WTC11 (cell line): Measurements from ENCODE around the gene UBB. TPM values are rescaled to one million over a fixed set of nuclear protein-coding genes. Genes with fewer than 3 reads are reported as not detected.

ENCODE experiments used
- ATAC-seq: fragments of 200-7000 bp; cut with Tn5 transposase; 2 replicates; pipeline ENCODE4 v1.10.0; 2021; ENCODE audit warnings: mild to moderate bottlenecking, moderate library complexity
- CTCF ChIA-PET: fragments of 300-600 bp; sonication (Branson Sonifier 250); formaldehyde crosslinking; loops from one replicate; lab custom pipeline; 2021; ENCODE audit warnings: antibody characterized with exemption; lab: Charles Lee
- POLR2A ChIA-PET: fragments of 350-600 bp; sonication (Branson Sonifier 250); formaldehyde crosslinking; loops from one replicate; lab custom pipeline; 2021; ENCODE audit warnings: antibody characterized with exemption; lab: Charles Lee
- DNase-seq: peaks from one replicate; pipeline ENCODE4 v3.0.0; 2021; ENCODE audit warnings: low spot score
- H3K27ac Mint-ChIP-seq: 2 replicates; pipeline ENCODE4 v1.8.0; 2021; ENCODE audit warnings: mixed read lengths
- H3K27me3 Mint-ChIP-seq: 2 replicates; pipeline ENCODE4 v1.8.0; 2021; ENCODE audit warnings: low read depth, mild to moderate bottlenecking, moderate library complexity, mixed read lengths
- H3K36me3 Mint-ChIP-seq: 2 replicates; pipeline ENCODE4 v1.8.0; 2021; ENCODE audit warnings: mixed read lengths
- H3K4me1 Mint-ChIP-seq: 2 replicates; pipeline ENCODE4 v1.8.0; 2022; ENCODE audit warnings: mixed read lengths
- H3K4me3 Mint-ChIP-seq: 2 replicates; pipeline ENCODE4 v1.8.0; 2021; ENCODE audit warnings: mild to moderate bottlenecking, moderate library complexity, mixed read lengths
- H3K9me3 Mint-ChIP-seq: 2 replicates; pipeline ENCODE4 v1.8.0; 2021; ENCODE audit warnings: mixed read lengths
- ATF1 ChIP-seq: sonication (generic); formaldehyde crosslinking; IDR thresholded peaks from 2 replicates; pipeline ENCODE4 v1.8.1; 2023; ENCODE audit warnings: mild to moderate bottlenecking, moderate library complexity, missing genetic modification reagents
- GTF2I ChIP-seq: fragments of 250-450 bp; sonication (Bioruptor Pico); conservative IDR thresholded peaks from 2 replicates; pipeline ENCODE4 v1.4.0; 2021; ENCODE audit warnings: mild to moderate bottlenecking
- total RNA-seq: library from RNA; stranded (reverse); gene quantifications from 3 replicates; pipeline ENCODE4 v1.2.3, GENCODE V29; 2021
- TF ChIP-seq, protein P1 (sequence below): fragments of 250-450 bp; sonication (Bioruptor Pico); IDR thresholded peaks from 2 replicates; pipeline ENCODE4 v1.9.0; 2021; ENCODE audit warnings: mild to moderate bottlenecking, borderline replicate concordance
- TF ChIP-seq, protein P2 (sequence below): fragments of 250-450 bp; sonication (Bioruptor Pico); IDR thresholded peaks from 2 replicates; pipeline ENCODE4 v1.9.0; 2021; ENCODE audit warnings: mild to moderate bottlenecking
- TF ChIP-seq, protein P3 (sequence below): sonication (generic); formaldehyde crosslinking; IDR thresholded peaks from 2 replicates; pipeline ENCODE4 v1.8.0; 2022; ENCODE audit warnings: mild to moderate bottlenecking, missing genetic modification reagents
- TF ChIP-seq, protein P4 (sequence below): sonication (generic); formaldehyde crosslinking; IDR thresholded peaks from 2 replicates; pipeline ENCODE4 v1.8.1; 2023; ENCODE audit warnings: mild to moderate bottlenecking, missing genetic modification reagents, borderline replicate concordance
- TF ChIP-seq, protein P5 (sequence below): sonication (generic); formaldehyde crosslinking; IDR thresholded peaks from 2 replicates; pipeline ENCODE4 v1.8.1; 2023; ENCODE audit warnings: mild to moderate bottlenecking, missing genetic modification reagents

The UBB gene
- total RNA-seq, 1 experiment from 2014 or later, result 1,216 TPM

DNA sequence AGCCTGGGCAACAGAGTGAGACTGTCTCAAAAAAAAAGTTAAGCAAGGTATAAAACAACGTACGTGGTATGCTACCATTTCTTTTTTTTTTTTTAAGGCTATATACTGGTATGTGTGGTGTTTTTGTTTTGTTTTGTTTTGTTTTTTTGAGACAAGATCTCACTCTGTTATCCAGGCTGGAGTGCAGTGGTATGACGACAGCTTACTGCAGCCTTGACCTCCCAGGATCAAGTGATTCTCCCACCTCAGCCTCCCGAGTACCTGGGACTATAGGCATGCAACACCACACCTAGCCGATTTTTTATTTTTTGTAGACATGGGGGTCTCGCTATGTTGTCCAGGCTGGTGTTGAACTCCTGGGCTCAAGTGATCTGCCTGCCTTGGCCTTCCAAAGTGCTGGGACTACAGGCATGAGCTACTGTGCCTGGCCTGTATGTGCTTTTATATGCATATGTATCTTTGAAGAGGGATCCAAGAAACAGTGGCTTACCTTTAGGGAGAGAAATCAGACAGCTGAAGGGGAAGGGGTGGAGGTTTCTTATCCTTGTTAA, 34.1 kb upstream of the UBB start (continued):
- TF ChIP-seq, protein P1, sequence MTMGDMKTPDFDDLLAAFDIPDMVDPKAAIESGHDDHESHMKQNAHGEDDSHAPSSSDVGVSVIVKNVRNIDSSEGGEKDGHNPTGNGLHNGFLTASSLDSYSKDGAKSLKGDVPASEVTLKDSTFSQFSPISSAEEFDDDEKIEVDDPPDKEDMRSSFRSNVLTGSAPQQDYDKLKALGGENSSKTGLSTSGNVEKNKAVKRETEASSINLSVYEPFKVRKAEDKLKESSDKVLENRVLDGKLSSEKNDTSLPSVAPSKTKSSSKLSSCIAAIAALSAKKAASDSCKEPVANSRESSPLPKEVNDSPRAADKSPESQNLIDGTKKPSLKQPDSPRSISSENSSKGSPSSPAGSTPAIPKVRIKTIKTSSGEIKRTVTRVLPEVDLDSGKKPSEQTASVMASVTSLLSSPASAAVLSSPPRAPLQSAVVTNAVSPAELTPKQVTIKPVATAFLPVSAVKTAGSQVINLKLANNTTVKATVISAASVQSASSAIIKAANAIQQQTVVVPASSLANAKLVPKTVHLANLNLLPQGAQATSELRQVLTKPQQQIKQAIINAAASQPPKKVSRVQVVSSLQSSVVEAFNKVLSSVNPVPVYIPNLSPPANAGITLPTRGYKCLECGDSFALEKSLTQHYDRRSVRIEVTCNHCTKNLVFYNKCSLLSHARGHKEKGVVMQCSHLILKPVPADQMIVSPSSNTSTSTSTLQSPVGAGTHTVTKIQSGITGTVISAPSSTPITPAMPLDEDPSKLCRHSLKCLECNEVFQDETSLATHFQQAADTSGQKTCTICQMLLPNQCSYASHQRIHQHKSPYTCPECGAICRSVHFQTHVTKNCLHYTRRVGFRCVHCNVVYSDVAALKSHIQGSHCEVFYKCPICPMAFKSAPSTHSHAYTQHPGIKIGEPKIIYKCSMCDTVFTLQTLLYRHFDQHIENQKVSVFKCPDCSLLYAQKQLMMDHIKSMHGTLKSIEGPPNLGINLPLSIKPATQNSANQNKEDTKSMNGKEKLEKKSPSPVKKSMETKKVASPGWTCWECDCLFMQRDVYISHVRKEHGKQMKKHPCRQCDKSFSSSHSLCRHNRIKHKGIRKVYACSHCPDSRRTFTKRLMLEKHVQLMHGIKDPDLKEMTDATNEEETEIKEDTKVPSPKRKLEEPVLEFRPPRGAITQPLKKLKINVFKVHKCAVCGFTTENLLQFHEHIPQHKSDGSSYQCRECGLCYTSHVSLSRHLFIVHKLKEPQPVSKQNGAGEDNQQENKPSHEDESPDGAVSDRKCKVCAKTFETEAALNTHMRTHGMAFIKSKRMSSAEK, result no peak
- TF ChIP-seq, all 79 proteins: peak for 2

DNA sequence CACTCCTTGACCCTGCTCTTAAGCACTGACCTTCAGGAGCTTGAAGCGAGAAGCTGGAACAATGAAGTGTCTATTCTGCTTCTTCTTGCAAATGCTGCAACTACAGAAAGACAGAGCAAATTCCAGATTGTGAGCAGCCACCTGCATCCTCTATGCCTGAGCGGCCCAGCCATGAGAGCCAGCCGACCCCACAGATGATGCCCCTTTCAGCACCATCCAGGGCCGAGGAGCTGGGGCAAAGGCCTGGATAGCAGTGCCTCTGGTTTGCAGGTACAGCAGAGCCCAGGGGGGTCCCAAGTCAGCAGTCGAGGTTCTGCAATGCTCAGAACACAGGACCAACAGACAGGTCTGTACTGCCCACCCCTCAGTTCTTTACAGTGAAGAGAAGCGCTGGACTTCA, 32.3 kb upstream of the UBB start:
- H3K4me1 Mint-ChIP-seq, result peaks cover 18% of the 10 kb centered on the region
- POLR2A ChIA-PET, result no interaction called here
- no peak for ATAC-seq

DNA sequence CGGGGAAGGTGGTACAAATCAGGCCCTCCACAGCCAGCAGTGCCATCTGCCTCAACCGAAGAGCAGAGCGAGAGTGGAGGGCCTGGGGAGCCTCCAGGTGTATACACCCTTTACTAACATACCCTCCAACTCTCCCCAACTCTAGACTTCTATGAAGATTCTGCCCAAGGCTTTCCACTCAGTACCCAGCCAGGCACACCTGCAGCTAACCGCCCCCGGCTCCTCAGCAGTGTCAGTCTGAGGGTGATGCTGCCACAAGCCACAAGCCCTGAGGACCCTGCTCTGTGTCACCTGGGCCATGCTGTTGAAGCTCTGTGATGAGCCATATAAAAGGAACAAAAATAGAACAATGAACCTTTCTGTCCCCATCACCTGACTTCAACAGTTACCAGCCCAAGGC, 31.5 kb upstream of the UBB start:
- Mint-ChIP-seq H3K4me1 (peaks cover 25% of the 10 kb centered on the region), H3K36me3 (peaks cover 37% of the 10 kb centered on the region), H3K27me3 (peaks cover 18% of the 10 kb centered on the region), H3K27ac (no peak overlapping the region), H3K9me3 (no peaks in the 10 kb centered on the region), H3K4me3 (no peak overlapping the region)
- CTCF ChIA-PET, result interaction anchor here (0.5 to 6.3 kb wide), 6 partner anchors 9 to 235 kb away, joined by 3 to 64 read pairs (median 4); no protein-coding TSS in a partner anchor
- DNase-seq, result no peak
- POLR2A ChIA-PET, result no interaction called here
- no peak for ATAC-seq
- TF ChIP-seq, protein P2, sequence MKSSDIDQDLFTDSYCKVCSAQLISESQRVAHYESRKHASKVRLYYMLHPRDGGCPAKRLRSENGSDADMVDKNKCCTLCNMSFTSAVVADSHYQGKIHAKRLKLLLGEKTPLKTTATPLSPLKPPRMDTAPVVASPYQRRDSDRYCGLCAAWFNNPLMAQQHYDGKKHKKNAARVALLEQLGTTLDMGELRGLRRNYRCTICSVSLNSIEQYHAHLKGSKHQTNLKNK (CRISPR knock-in tag), result no peak
- no peak for TF ChIP-seq GTF2I (CRISPR knock-in tag)

More for the DNA sequence above, 32.3 kb upstream of the UBB start:
- TF ChIP-seq, protein P3, sequence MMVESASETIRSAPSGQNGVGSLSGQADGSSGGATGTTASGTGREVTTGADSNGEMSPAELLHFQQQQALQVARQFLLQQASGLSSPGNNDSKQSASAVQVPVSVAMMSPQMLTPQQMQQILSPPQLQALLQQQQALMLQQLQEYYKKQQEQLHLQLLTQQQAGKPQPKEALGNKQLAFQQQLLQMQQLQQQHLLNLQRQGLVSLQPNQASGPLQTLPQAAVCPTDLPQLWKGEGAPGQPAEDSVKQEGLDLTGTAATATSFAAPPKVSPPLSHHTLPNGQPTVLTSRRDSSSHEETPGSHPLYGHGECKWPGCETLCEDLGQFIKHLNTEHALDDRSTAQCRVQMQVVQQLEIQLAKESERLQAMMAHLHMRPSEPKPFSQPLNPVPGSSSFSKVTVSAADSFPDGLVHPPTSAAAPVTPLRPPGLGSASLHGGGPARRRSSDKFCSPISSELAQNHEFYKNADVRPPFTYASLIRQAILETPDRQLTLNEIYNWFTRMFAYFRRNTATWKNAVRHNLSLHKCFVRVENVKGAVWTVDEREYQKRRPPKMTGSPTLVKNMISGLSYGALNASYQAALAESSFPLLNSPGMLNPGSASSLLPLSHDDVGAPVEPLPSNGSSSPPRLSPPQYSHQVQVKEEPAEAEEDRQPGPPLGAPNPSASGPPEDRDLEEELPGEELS (CRISPR knock-in tag), result no peak
- TF ChIP-seq, protein P4, sequence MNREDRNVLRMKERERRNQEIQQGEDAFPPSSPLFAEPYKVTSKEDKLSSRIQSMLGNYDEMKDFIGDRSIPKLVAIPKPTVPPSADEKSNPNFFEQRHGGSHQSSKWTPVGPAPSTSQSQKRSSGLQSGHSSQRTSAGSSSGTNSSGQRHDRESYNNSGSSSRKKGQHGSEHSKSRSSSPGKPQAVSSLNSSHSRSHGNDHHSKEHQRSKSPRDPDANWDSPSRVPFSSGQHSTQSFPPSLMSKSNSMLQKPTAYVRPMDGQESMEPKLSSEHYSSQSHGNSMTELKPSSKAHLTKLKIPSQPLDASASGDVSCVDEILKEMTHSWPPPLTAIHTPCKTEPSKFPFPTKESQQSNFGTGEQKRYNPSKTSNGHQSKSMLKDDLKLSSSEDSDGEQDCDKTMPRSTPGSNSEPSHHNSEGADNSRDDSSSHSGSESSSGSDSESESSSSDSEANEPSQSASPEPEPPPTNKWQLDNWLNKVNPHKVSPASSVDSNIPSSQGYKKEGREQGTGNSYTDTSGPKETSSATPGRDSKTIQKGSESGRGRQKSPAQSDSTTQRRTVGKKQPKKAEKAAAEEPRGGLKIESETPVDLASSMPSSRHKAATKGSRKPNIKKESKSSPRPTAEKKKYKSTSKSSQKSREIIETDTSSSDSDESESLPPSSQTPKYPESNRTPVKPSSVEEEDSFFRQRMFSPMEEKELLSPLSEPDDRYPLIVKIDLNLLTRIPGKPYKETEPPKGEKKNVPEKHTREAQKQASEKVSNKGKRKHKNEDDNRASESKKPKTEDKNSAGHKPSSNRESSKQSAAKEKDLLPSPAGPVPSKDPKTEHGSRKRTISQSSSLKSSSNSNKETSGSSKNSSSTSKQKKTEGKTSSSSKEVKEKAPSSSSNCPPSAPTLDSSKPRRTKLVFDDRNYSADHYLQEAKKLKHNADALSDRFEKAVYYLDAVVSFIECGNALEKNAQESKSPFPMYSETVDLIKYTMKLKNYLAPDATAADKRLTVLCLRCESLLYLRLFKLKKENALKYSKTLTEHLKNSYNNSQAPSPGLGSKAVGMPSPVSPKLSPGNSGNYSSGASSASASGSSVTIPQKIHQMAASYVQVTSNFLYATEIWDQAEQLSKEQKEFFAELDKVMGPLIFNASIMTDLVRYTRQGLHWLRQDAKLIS (CRISPR knock-in tag), result no peak
- TF ChIP-seq ATF1, result no peak
- TF ChIP-seq, protein P5, sequence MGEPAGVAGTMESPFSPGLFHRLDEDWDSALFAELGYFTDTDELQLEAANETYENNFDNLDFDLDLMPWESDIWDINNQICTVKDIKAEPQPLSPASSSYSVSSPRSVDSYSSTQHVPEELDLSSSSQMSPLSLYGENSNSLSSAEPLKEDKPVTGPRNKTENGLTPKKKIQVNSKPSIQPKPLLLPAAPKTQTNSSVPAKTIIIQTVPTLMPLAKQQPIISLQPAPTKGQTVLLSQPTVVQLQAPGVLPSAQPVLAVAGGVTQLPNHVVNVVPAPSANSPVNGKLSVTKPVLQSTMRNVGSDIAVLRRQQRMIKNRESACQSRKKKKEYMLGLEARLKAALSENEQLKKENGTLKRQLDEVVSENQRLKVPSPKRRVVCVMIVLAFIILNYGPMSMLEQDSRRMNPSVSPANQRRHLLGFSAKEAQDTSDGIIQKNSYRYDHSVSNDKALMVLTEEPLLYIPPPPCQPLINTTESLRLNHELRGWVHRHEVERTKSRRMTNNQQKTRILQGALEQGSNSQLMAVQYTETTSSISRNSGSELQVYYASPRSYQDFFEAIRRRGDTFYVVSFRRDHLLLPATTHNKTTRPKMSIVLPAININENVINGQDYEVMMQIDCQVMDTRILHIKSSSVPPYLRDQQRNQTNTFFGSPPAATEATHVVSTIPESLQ (CRISPR knock-in tag), result no peak
- Mint-ChIP-seq H3K36me3 (peaks cover 45% of the 10 kb centered on the region), H3K9me3 (no peaks in the 10 kb centered on the region), H3K27me3 (peaks cover 9% of the 10 kb centered on the region; the same call in 1 of the 2 replicates), H3K27ac (no peak overlapping the region), H3K4me3 (no peak overlapping the region)
- CTCF ChIA-PET, result no interaction called here
- DNase-seq, result no peak
